ENCODE results near the gene LSM7.

Gene LSM7

DNA sequence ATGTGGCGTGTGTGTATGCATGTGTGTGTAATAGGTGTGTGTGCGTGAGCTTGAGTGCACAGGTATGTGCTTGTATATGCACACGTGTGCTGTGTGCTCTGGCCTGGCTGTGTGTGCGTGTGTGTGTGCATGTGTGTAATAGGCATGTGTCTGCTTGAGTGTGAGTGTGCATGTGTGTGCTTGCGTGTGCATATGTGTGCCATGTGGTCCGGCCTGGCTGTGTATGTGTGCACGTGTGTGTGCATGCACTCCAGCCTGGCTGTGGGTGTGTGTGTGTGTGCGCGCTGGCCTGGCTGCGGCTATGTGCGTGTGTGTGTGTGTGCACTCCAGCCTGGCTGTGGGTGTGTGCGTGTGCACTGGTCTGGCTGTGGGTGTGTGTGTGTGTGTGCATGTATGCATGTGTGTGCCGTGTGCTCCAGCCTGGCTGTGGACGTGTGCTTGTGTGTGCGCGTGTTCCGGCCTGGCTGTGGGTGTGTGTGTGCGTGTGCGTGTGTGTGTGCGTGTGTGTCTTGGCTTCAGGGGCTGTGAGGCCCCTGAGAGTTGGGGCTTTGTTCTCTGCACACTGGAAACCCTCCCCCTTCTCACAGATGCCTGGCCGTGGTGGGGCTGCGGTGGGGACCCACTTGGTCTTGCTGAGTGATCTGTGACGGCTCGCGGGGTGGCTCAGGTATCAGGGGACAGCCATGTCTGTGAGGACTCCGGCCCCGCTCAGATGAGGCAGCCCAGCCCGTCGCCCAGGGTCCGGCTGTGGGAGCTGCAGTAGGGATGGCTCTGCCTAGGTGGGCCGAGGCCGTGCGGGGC, 8.3 kb upstream of the LSM7 start:
- Mint-ChIP-seq H3K9me3 (ENCODE audit: low read depth) (no peaks in the 10 kb centered on the region), H3K36me3 (peaks cover 3% of the 10 kb centered on the region), H3K27ac (no peak overlapping the region), H3K27me3 (no peaks in the 10 kb centered on the region), H3K4me3 (no peak overlapping the region), H3K4me1 (ENCODE audit: low read depth) (peaks cover 23% of the 10 kb centered on the region)

DNA sequence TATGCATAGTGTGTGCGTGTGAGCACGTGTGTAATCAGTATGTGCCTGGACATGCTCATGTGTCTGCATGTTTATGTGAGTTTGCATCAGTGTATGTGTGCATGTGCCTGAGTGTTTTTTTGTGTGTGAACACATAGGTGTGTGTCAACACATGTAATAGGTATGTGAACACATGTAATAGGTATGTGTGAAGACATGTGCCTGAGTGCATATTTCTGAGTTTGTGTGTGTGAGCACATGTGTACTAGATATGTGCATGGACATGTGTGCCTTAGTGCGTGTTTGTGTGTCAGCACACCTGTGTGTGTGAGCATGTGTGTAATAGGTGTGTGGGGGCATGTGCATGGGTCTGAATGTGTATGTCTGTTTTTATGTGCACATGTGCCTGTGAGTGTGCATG, 7.5 kb upstream of the LSM7 start:
- Mint-ChIP-seq H3K36me3 (peaks cover 3% of the 10 kb centered on the region), H3K4me1 (ENCODE audit: low read depth) (peaks cover 32% of the 10 kb centered on the region), H3K27ac (peak overlapping the region; percentile 52), H3K9me3 (ENCODE audit: low read depth) (no peaks in the 10 kb centered on the region), H3K4me3 (no peak overlapping the region), H3K27me3 (no peaks in the 10 kb centered on the region)

DNA sequence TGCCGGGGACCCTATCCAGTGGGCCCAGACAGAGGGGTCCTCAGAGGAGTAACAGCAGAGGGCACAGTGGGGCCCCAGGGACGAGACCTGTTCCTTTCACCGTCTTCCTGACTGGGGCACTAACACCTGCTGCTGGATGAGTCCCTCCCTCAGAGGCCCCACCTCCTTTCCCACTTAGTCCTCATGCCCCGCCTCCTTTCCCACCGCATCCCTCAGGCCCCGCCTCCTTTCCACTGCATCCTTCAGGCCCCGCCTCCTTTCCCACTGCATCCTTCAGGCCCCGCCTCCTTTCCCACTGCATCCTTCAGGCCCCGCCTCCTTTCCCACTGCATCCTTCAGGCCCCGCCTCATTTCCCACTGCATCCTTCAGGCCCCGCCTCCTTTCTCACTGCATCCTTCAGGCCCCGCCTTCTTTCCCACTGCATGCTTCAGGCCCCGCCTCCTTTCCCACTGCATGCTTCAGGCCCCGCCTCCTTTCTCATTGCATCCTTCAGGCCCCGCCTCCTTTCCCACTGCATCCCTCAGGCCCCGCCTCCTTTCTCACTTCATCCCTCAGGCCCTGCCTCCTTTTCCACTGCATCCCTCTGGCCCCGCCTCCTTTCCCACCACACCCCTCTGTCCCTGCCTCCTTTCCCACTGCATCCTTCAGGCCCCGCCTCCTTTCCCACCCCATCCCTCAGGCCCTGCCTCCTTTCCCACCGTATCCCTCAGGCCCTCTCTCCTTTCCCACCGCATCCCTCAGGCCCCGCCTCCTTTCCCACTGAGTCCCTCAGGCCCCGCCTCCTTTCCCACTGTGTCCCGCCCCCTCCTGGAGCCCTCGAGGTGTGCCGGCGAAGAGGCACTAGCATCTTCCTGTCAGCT, 6.8 kb upstream of the LSM7 start:
- Mint-ChIP-seq H3K4me1 (ENCODE audit: low read depth) (peaks cover 38% of the 10 kb centered on the region), H3K27me3 (no peaks in the 10 kb centered on the region), H3K27ac (peak overlapping the region; percentile 52)

GRCh38 chr19:2334426-2334825, 6.0 kb upstream of the LSM7 start:
- Mint-ChIP-seq H3K36me3 (peaks cover 3% of the 10 kb centered on the region), H3K4me1 (ENCODE audit: low read depth) (peaks cover 45% of the 10 kb centered on the region), H3K27ac (no peak overlapping the region), H3K27me3 (no peaks in the 10 kb centered on the region), H3K9me3 (ENCODE audit: low read depth) (no peaks in the 10 kb centered on the region), H3K4me3 (no peak overlapping the region)

More for the DNA sequence above, 6.8 kb upstream of the LSM7 start:
- H3K36me3 Mint-ChIP-seq = peaks cover 3% of the 10 kb centered on the region
- no peaks in the 10 kb centered on the region for H3K9me3 Mint-ChIP-seq (ENCODE audit: low read depth)
- no peak overlapping the region for H3K4me3 Mint-ChIP-seq

DNA sequence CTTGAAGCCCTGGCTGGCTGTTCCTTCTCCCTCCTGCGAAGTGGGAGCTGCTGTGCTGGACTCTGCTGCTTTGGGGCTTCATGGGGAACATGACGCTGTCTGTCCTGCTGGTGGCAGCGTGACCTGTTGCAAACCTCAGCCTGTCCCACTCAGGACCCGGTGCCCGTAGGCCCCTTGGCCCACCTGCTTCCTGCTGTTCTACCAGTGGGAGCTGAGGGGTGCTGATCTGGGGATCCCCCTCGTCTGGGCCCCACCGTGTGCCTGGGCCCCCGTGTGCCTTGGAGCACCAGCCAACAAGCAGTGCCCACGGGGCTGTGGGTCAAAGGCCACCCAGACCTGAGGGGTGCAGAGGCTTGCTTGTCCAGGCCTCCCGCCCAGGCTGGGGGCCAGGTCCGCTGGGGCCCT, 5.4 kb upstream of the LSM7 start:
- Mint-ChIP-seq H3K36me3 (peaks cover 3% of the 10 kb centered on the region), H3K4me3 (peak overlapping the region; percentile 44), H3K27ac (peak overlapping the region; percentile 66), H3K9me3 (ENCODE audit: low read depth) (no peaks in the 10 kb centered on the region), H3K27me3 (no peaks in the 10 kb centered on the region), H3K4me1 (ENCODE audit: low read depth) (peaks cover 48% of the 10 kb centered on the region)

DNA sequence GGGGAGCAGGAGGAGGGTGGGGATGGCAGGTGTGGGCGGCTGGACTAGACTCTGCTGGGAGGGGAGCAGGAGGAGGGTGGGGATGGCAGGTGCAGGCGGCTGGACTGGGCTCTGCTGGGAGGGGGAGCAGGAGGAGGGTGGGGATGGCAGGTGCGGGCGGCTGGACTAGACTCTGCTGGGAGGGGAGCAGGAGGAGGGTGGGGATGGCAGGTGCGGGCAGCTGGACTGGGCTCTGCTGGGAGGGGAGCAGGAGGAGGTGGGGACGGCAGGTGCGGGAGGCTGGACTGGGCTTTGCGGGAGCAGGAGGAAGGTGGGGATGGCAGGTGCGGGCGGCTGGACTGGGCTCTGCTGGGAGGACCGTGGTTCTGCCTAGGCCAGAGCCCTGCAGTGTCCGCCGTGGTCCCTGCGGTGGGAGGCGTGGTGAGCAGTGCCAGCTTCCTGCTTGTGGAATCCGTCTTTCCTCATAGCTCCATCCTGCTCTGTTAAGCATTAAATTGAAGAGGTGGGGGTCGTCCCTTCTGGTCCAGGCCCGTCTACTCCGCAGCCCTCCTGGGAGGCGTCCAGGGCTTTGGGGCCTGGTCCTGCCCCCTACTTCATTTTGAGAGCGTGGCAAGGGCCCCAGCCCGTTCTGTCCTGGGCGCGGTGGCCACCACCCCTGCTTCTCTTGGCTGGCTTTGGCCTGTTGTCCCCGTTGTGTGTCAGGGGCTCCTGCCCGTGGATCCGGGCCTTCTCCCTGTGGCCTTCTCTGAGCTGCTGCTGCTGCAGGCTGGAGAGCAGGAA, 4.8 kb upstream of the LSM7 start:
- Mint-ChIP-seq H3K27ac (peak overlapping the region; percentile 66), H3K27me3 (no peaks in the 10 kb centered on the region), H3K9me3 (ENCODE audit: low read depth) (no peaks in the 10 kb centered on the region), H3K4me3 (peak overlapping the region; percentile 44), H3K36me3 (peaks cover 3% of the 10 kb centered on the region), H3K4me1 (ENCODE audit: low read depth) (peaks cover 49% of the 10 kb centered on the region)

DNA sequence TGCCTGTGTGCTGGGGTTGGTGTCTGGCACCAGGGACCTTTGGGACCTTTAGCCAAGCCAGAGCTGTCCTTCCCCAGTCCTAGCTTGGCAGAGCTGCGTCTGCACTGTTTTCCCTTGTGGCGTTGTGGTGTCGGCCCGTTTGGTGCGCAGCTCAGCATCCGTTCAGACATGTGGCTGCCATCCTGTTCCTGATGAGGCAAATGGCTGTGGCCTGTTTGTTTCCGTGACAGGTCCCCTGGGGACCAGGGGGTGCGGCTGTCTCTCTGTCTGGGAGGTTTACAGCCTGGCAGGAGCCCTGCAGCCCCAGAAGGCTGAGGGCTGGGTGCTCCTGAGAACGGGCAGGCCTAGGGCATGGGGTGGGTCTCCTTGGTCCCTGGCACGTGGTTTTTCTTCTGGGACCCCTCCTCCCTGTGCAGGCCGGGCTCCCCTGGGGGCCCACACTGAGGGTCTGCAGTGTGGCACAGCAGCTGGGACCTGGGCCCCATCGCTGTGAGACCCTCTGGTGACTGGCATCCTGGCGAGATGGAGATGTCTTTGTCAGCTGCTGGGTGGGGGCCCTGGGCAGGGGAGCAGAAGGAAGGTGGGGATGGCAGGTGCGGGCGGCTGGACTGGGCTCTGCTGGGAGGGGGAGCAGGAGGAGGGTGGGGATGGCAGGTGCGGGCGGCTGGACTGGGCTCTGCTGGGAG, 4.1 kb upstream of the LSM7 start:
- Mint-ChIP-seq H3K27ac (peak overlapping the region; percentile 92), H3K4me3 (peak overlapping the region; percentile 60), H3K4me1 (ENCODE audit: low read depth) (peaks cover 51% of the 10 kb centered on the region), H3K9me3 (ENCODE audit: low read depth) (no peaks in the 10 kb centered on the region), H3K27me3 (no peaks in the 10 kb centered on the region), H3K36me3 (peaks cover 7% of the 10 kb centered on the region)

GRCh38 chr19:2331601-2332246, 3.3 kb upstream of the LSM7 start:
- H3K27me3 Mint-ChIP-seq = no peaks in the 10 kb centered on the region
- peaks cover 59% of the 10 kb centered on the region for H3K4me1 Mint-ChIP-seq (ENCODE audit: low read depth)
- H3K36me3 Mint-ChIP-seq = peaks cover 7% of the 10 kb centered on the region
- peak overlapping the region; percentile 59 for H3K4me3 Mint-ChIP-seq
- no peaks in the 10 kb centered on the region for H3K9me3 Mint-ChIP-seq (ENCODE audit: low read depth)
- H3K27ac Mint-ChIP-seq = peak overlapping the region; percentile 92

- peaks cover 63% of the 10 kb centered on the region for H3K4me1 Mint-ChIP-seq (ENCODE audit: low read depth)
- no peaks in the 10 kb centered on the region for H3K27me3 Mint-ChIP-seq
- H3K4me3 Mint-ChIP-seq = peak overlapping the region; percentile 59
- peaks cover 6% of the 10 kb centered on the region for H3K36me3 Mint-ChIP-seq
- H3K9me3 Mint-ChIP-seq (ENCODE audit: low read depth) = no peaks in the 10 kb centered on the region
- H3K27ac Mint-ChIP-seq = peak overlapping the region; percentile 92
Observed at GRCh38 chr19:2330632-2331284, 2.4 kb upstream of the LSM7 start.

GRCh38 chr19:2330255-2330631, 1.9 kb upstream of the LSM7 start:
- H3K4me3 Mint-ChIP-seq = peak overlapping the region; percentile 59
- H3K27ac Mint-ChIP-seq = peak overlapping the region; percentile 92
- peaks cover 4% of the 10 kb centered on the region for H3K36me3 Mint-ChIP-seq
- H3K4me1 Mint-ChIP-seq (ENCODE audit: low read depth) = peaks cover 65% of the 10 kb centered on the region
- no peaks in the 10 kb centered on the region for H3K9me3 Mint-ChIP-seq (ENCODE audit: low read depth)
- no peaks in the 10 kb centered on the region for H3K27me3 Mint-ChIP-seq

DNA sequence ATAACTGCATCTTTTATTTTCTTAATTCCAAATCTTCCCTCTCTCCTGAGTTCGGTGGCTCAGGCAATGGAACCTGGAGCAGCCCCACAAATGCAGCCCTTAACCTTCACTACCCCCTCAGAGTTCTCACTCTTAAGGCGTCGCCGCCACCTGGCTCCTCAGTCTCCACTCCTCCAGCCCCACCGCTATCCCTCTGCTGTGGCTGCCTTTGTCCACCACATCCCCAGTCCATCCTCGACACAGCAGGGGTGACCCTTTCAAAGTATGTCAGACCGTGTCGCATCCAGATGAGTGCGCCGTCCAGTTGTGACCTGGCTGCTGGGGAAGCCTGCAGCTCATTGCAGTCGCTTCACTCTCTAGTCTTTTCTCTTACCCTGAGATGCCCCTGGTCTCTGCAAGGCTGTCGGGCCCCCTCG, 1.1 kb upstream of the LSM7 start:
- Mint-ChIP-seq H3K4me1 (ENCODE audit: low read depth) (peaks cover 70% of the 10 kb centered on the region), H3K27ac (peak overlapping the region; percentile 94), H3K4me3 (peak overlapping the region; percentile 91), H3K36me3 (peaks cover 4% of the 10 kb centered on the region), H3K27me3 (no peaks in the 10 kb centered on the region), H3K9me3 (ENCODE audit: low read depth) (no peaks in the 10 kb centered on the region)

- Mint-ChIP-seq H3K9me3 (ENCODE audit: low read depth) (no peaks in the 10 kb centered on the region), H3K4me1 (ENCODE audit: low read depth) (peaks cover 72% of the 10 kb centered on the region), H3K27ac (peak overlapping the region; percentile 94), H3K4me3 (peak overlapping the region; percentile 91), H3K27me3 (no peaks in the 10 kb centered on the region), H3K36me3 (peaks cover 4% of the 10 kb centered on the region)
Observed at GRCh38 chr19:2329149-2329478, 728 bp upstream of the LSM7 start.

GRCh38 chr19:2327773-2328400, 499 bp downstream of the LSM7 start:
- H3K9me3 Mint-ChIP-seq (ENCODE audit: low read depth) = no peaks in the 10 kb centered on the region
- peaks cover 4% of the 10 kb centered on the region for H3K36me3 Mint-ChIP-seq
- peak overlapping the region; percentile 99 for H3K27ac Mint-ChIP-seq
- no peaks in the 10 kb centered on the region for H3K27me3 Mint-ChIP-seq
- peaks cover 68% of the 10 kb centered on the region for H3K4me1 Mint-ChIP-seq (ENCODE audit: low read depth)
- H3K4me3 Mint-ChIP-seq = peak overlapping the region; percentile 98
